Lung (tissue), 12 donors: ENCODE data around the gene BRAT1. TPM values are rescaled to one million over a fixed set of nuclear protein-coding genes. Genes with fewer than 3 reads are reported as not detected.

ENCODE experiments used
- ATAC-seq: fragments of 200-7000 bp; cut with Tn5 transposase; one replicate; pipeline ENCODE4 v1.9.1; 2020; ENCODE audit warnings: moderate number of reproducible peaks; ENCODE audit not compliant: insufficient read depth, low FRiP score
- DNase-seq, 3 donors: peaks; one replicate each; pipeline ENCODE4 v3.0.0-alpha.2; 2013 to 2017
- H3K27ac ChIP-seq, 2 donors: one replicate each; pipeline ENCODE4 v1.5.1; 2013; ENCODE audit warnings: mild to moderate bottlenecking in 2 of 2, moderate library complexity in 2 of 2, control low read depth in 1 of 2, inconsistent platforms in 1 of 2, low read depth in 1 of 2, low read length in 1 of 2
- H3K27me3 ChIP-seq, 3 donors: one replicate each; pipeline ENCODE4 v1.5.1; 2013; ENCODE audit warnings: low read length in 2 of 3; ENCODE audit not compliant: control insufficient read depth in 3 of 3, insufficient read depth in 3 of 3
- H3K36me3 ChIP-seq, 4 donors: one replicate each; pipeline ENCODE4 v1.5.1; 2013; ENCODE audit warnings: low read length in 4 of 4, mild to moderate bottlenecking in 1 of 4, moderate library complexity in 1 of 4; ENCODE audit not compliant: control insufficient read depth in 4 of 4, insufficient read depth in 4 of 4
- H3K4me1 ChIP-seq, 5 donors: one replicate each; pipeline ENCODE4 v1.5.1; 2013; ENCODE audit warnings: low read length in 5 of 5, mild to moderate bottlenecking in 2 of 5, moderate library complexity in 1 of 5; ENCODE audit not compliant: control insufficient read depth in 5 of 5, insufficient read depth in 5 of 5
- H3K4me3 ChIP-seq: one replicate; pipeline ENCODE4 v1.5.1; 2013; ENCODE audit warnings: mild to moderate bottlenecking, control low read depth, moderate library complexity
- H3K9ac ChIP-seq, 2 donors: one replicate each; pipeline ENCODE4 v1.5.1; 2013; ENCODE audit warnings: low read length in 2 of 2, control low read depth in 1 of 2; ENCODE audit not compliant: insufficient read depth in 1 of 2
- H3K9me3 ChIP-seq, 4 donors: one replicate each; pipeline ENCODE4 v1.5.1; 2013; ENCODE audit warnings: low read length in 3 of 4, mild to moderate bottlenecking in 1 of 4, moderate library complexity in 1 of 4; ENCODE audit not compliant: control insufficient read depth in 4 of 4, insufficient read depth in 3 of 4
- WGBS, 2 donors: extraction: QIAGEN DNeasy Blood & Tissue Kit; methylation state at CpG; one replicate each; pipeline ENCODE4 v1.1.7; 2013; 5-methylcytosine and 5-hydroxymethylcytosine counted together
- polyA plus RNA-seq, 2 donors: library from polyadenylated mRNA; stranded (reverse); fragments of 200-250 nt; gene quantifications; one replicate each; pipeline ENCODE4 v1.2.1, GENCODE V29; 2013
- total RNA-seq, 2 donors: library from RNA; depleted of rRNA in 1 of 2; stranded (reverse); fragments of >200 nt in 1 of 2; gene quantifications; one replicate each; pipeline ENCODE4 v1.2.1, GENCODE V29; 2014 to 2021
- TF ChIP-seq, protein P1 (sequence below): IDR thresholded peaks from 2 replicates; pipeline ENCODE4 v1.5.1; 2012; ENCODE audit warnings: mild to moderate bottlenecking; ENCODE audit errors: control extremely low read depth, extremely low read depth
- donor health status: control.
- donor health status: control.
- donor health status: Bipolar disorder and iron deficiency.
- donor health status: healthy.
- donor health status: DM: yes; HTN: yes; CAD: no.

Gene BRAT1
- total and polyA plus RNA-seq, 4 donors = 23.2 to 30.4 (median 29.1) TPM

DNA sequence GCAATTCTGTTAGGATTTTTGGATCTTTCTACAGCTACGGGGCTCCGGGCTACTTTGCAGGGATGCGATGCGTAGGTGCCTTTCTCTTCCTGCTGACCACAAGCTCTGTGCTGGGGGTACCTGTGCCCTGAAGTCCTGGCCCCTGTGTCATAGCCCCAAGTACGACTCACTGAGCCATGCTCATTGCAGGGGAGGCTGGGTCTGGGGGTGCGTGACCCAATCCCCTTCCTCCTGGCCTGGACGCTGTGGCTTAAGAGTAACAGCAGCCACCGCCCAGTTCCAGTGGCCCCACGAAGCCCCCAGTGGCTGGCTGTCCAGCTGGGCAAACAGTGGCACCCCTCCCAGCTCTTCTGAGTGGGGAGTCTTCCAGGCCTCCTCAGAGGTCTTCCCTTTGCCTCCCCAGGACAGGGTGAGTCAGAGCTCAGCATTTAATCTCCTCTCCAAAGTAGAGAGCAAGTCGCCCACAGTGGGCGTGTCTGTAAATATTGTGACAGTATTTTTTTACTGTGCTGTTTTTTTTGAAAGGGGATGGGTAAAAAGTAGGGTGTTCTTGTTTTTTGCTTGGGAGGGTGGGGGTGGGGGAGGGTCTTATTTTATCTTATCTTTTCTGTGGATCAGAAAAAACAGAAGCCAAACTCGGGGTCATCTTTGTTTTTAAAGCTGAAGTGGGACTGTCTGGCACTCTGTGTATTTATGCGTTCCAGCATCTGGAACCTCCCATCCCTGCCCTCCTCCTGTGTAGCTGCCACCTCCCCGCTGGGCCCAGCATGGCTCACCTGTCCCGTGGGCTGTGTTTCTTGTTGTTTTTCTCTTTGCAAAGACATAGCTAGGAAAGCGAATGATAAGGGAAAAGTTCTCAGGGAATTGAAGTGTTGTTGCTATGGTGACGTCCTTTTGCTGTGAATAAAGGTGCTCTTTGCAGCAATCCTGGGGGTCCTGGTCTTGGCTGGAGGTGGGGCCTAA lies 27.5 kb downstream of the BRAT1 start:
- DNase-seq = no peak
- Histone ChIP-seq H3K4me3 (no peak overlapping the region), H3K27me3 (no peaks in the 10 kb centered on the region), H3K27ac (peak overlapping the region in 1 of 2 donors; percentile 97), H3K9ac (no peak overlapping the region), H3K9me3 (no peaks in the 10 kb centered on the region), H3K4me1 (peaks cover 0 to 55% (median 19%) of the 10 kb centered on the region in 5 donors), H3K36me3 (peaks cover 0 to 24% (median 0%) of the 10 kb centered on the region in 4 donors)
- TF ChIP-seq, protein P1, sequence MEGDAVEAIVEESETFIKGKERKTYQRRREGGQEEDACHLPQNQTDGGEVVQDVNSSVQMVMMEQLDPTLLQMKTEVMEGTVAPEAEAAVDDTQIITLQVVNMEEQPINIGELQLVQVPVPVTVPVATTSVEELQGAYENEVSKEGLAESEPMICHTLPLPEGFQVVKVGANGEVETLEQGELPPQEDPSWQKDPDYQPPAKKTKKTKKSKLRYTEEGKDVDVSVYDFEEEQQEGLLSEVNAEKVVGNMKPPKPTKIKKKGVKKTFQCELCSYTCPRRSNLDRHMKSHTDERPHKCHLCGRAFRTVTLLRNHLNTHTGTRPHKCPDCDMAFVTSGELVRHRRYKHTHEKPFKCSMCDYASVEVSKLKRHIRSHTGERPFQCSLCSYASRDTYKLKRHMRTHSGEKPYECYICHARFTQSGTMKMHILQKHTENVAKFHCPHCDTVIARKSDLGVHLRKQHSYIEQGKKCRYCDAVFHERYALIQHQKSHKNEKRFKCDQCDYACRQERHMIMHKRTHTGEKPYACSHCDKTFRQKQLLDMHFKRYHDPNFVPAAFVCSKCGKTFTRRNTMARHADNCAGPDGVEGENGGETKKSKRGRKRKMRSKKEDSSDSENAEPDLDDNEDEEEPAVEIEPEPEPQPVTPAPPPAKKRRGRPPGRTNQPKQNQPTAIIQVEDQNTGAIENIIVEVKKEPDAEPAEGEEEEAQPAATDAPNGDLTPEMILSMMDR = no peak
- WGBS, 2 donors = 64 to 66% methylated on average over 17 of the region's 17 CpGs
- no peak for ATAC-seq

DNA sequence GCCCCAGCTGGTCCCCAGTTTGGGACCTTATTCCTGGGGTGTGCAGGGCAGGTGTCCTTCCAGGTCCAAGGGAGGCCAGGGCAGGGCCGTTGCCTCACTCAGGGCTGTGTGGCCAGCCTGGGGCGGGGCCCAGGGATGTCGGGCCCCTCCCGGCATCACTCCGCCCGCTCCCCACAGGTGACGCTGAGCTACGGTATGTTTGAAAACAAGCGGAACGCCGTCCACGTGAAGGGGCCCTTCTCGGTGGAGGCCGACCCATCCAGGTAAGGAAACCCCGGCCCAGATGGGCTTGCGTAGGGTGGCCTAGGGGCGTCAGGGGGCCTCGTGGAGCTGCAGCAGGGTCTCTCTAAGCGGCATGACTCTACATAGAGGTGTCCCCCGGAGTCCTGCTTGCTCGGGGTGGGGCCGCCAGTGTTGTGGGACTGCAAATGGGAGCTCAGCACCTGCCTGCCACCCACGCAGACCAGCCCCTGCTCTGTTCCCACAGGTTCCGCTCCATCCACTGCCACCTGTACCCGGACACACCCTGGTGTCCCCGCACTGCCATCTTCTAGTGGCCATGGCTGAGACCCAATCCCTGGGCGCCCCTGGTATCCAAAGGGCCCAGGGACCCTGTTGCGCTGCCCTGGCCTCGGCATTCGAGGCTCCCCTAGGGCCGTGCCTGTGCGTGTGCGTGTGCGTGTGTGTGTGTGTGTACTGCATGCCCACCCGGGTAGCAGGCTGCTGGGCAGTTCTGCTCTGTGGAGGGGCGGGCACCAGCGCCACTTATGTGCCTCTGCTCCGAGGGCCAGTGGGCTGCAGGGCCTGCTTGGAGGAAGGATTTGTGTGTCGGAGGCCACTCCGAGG lies 28.4 kb downstream of the BRAT1 start:
- peak overlapping the region in 1 of 2 donors; percentile 62 for H3K27ac ChIP-seq
- ATAC-seq = no peak
- peaks cover 0 to 2% (median 0%) of the 10 kb centered on the region in 3 donors for H3K27me3 ChIP-seq
- H3K9ac ChIP-seq = no peak overlapping the region
- H3K36me3 ChIP-seq = peaks cover 0 to 24% (median 0%) of the 10 kb centered on the region in 4 donors
- H3K9me3 ChIP-seq = no peaks in the 10 kb centered on the region
- WGBS, 2 donors = 90 to 92% methylated on average over 40 of the region's 40 CpGs
- H3K4me1 ChIP-seq = peaks cover 0 to 57% (median 26%) of the 10 kb centered on the region in 5 donors
- TF ChIP-seq, protein P1 = no peak
- no peak overlapping the region for H3K4me3 ChIP-seq
- no peak for DNase-seq

DNA sequence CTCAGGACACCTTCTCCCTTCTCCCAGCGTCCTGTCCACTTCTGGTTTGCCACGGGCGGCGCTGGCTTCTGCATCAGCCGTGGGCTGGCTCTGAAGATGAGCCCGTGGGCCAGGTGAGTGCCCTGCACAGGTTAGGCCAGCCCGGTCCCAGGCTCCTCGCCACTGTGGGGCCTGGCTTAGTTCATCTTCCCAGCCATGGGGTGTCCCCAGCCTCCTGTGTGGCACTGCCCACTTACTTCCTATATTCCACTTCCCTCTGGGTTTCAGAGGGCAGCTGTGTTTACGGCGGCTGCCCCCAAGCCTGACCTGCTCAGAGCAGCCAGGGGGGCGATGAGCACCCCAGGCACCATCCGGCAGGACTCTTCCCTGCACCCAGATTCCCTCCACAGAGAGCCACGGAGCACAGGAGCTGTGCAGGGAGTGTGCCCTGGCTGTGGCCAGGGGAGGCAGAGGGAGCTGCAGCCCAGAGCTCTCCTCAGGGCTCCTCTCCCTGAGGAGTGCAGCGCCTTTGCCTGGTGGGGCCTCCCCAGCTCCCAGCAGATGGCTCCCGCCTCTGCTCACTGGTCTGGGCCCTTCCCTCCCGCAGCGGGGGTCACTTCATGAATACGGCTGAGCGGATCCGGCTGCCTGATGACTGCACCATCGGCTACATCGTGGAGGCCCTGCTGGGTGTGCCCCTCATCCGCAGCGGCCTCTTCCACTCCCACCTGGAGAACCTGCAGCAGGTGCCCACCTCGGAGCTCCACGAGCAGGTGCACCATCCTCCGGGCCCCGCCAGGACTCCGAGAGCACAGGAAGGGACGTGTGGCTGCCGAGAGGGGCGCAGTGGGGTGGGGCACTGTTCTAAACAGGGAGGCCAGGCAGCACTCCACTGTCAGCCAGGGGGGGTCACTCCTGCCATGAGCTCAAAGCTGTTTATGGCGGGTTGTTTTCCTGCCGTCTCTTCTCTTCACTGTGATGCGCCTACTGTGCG lies 29.4 kb downstream of the BRAT1 start:
- Histone ChIP-seq H3K4me1 (peaks cover 0 to 51% (median 25%) of the 10 kb centered on the region in 5 donors), H3K4me3 (no peak overlapping the region), H3K9ac (no peak overlapping the region), H3K9me3 (no peaks in the 10 kb centered on the region), H3K27ac (peak overlapping the region in 1 of 2 donors; percentile 45), H3K36me3 (peaks cover 0 to 24% (median 0%) of the 10 kb centered on the region in 4 donors), H3K27me3 (peaks cover 0 to 2% (median 0%) of the 10 kb centered on the region in 3 donors)
- ATAC-seq = no peak
- DNase-seq = no peak
- TF ChIP-seq, protein P1 = no peak
- WGBS, 2 donors = 75 to 82% methylated on average over 36 of the region's 36 CpGs
